ENCODE results near the gene CTNNBIP1.
"Not testable (repeated sequence)": the region's sequence is repeated elsewhere in the genome, so short reads cannot be mapped to it uniquely, and the experiment has no call there.

CTNNBIP1 gene

GRCh38 chr1:9910076-9910422 is at the start of gene CTNNBIP1:
Gene CTNNBIP1, minus strand, starts transcription at chr1:9910269. Its CDS starts 38,205 bp downstream, at chr1:9872064.
- no peak for DNase-seq

GRCh38 chr1:9957726-9958125 is 47.7 kb upstream of the CTNNBIP1 start:
- DNase-seq: no peak

- DNase-seq: no peak
Measured at GRCh38 chr1:9946315-9946714, 36.2 kb upstream of the CTNNBIP1 start.

- DNase-seq: peak; percentile 25
Measured at GRCh38 chr1:9942939-9943788, 33.1 kb upstream of the CTNNBIP1 start, which contains the start of the genes LZIC and NMNAT1. Gene LZIC, minus strand, starts transcription at chr1:9943391. Its CDS starts 6,772 bp downstream, at chr1:9936619. Gene NMNAT1, plus strand, starts transcription at chr1:9943475. Its CDS starts 28,599 bp downstream, at chr1:9972074.

- DNase-seq: no peak
Measured at GRCh38 chr1:9942399-9942938, 32.4 kb upstream of the CTNNBIP1 start.

GRCh38 chr1:9929431-9930385 is 19.6 kb upstream of the CTNNBIP1 start:
- DNase-seq: no peak

- DNase-seq: no peak
Measured at GRCh38 chr1:9927259-9927658, 17.2 kb upstream of the CTNNBIP1 start.

GRCh38 chr1:9922342-9922741 is 12.3 kb upstream of the CTNNBIP1 start:
- DNase-seq: no peak

GRCh38 chr1:9920606-9921005 is 10.5 kb upstream of the CTNNBIP1 start:
- no peak for DNase-seq

GRCh38 chr1:9917901-9918300 is 7.8 kb upstream of the CTNNBIP1 start:
- DNase-seq: no peak

GRCh38 chr1:9917495-9917894 is 7.4 kb upstream of the CTNNBIP1 start:
- not testable (repeated sequence) for DNase-seq

- no peak for DNase-seq
Measured at GRCh38 chr1:9916452-9916851, 6.4 kb upstream of the CTNNBIP1 start.

- DNase-seq: no peak
Measured at GRCh38 chr1:9914610-9914937, 4.5 kb upstream of the CTNNBIP1 start.

GRCh38 chr1:9912264-9912936 is 2.3 kb upstream of the CTNNBIP1 start:
- DNase-seq: no peak

- DNase-seq: peak; percentile 76
Measured at GRCh38 chr1:9910423-9911178, 532 bp upstream of the CTNNBIP1 start.

GRCh38 chr1:9909234-9910046 is 629 bp downstream of the CTNNBIP1 start:
- no peak for DNase-seq

- DNase-seq: no peak
Measured at GRCh38 chr1:9908871-9909233, 1.2 kb downstream of the CTNNBIP1 start.

GRCh38 chr1:9907441-9907840 is 2.6 kb downstream of the CTNNBIP1 start:
- no peak for DNase-seq

- no peak for DNase-seq
Measured at GRCh38 chr1:9906466-9906865, 3.6 kb downstream of the CTNNBIP1 start.

- no peak for DNase-seq
Measured at GRCh38 chr1:9905010-9905409, 5.1 kb downstream of the CTNNBIP1 start.

GRCh38 chr1:9904596-9904995 is 5.5 kb downstream of the CTNNBIP1 start:
- no peak for DNase-seq

All from cortex of kidney (tissue), 1 donor.